Fibroblast of lung (primary cell): Measurements from ENCODE around the gene GUCA2B. TPM values are rescaled to one million over a fixed set of nuclear protein-coding genes. Genes with fewer than 3 reads are reported as not detected.

Experiments
- DNase-seq, 2 donors: peaks; one replicate each; pipeline versions ENCODE4 v3.0.0 to v3.0.0-alpha.2; 2010; ENCODE audit warnings: low read depth in 2 of 2
- H2AFZ ChIP-seq: 2 replicates; pipeline ENCODE4 v1.5.1; 2012; ENCODE audit warnings: low read length, control low read depth, inconsistent platforms
- H3K27ac ChIP-seq: 2 replicates; pipeline ENCODE4 v1.5.1; 2011; ENCODE audit warnings: low read length, control low read depth; ENCODE audit not compliant: insufficient read depth
- H3K27me3 ChIP-seq: 2 replicates; pipeline ENCODE4 v1.5.1; 2011; ENCODE audit warnings: mild to moderate bottlenecking, low read length; ENCODE audit not compliant: control insufficient read depth, insufficient read depth
- H3K36me3 ChIP-seq: 2 replicates; pipeline ENCODE4 v1.5.1; 2011; ENCODE audit warnings: low read length; ENCODE audit not compliant: control insufficient read depth, insufficient read depth
- H3K4me1 ChIP-seq: 2 replicates; pipeline ENCODE4 v1.5.1; 2011; ENCODE audit warnings: low read length; ENCODE audit not compliant: control insufficient read depth, insufficient read depth; ENCODE audit errors: extremely low read depth
- H3K4me2 ChIP-seq: 2 replicates; pipeline ENCODE4 v1.5.1; 2011; ENCODE audit warnings: low read length, control low read depth; ENCODE audit not compliant: insufficient read depth; ENCODE audit errors: extremely low read depth
- H3K4me3 ChIP-seq, 4 experiments: fragments of 200-600 bp in 1 of 4; sonication (generic) in 1 of 4; replicated peaks in 1 of 4; 2 replicates each; pipeline ENCODE4 v1.5.1; 2011 to 2016; ENCODE audit warnings: low read length in 4 of 4, low read depth in 3 of 4, mild to moderate bottlenecking in 3 of 4, control low read depth in 2 of 4, inconsistent platforms in 1 of 4, mixed read lengths in 1 of 4; ENCODE audit not compliant: insufficient read depth in 1 of 4; ENCODE audit errors: control extremely low read depth in 1 of 4
- H3K79me2 ChIP-seq: 2 replicates; pipeline ENCODE4 v1.5.1; 2012; ENCODE audit warnings: mild to moderate bottlenecking, low read length, inconsistent platforms; ENCODE audit not compliant: control insufficient read depth, insufficient read depth
- H3K9ac ChIP-seq: 2 replicates; pipeline ENCODE4 v1.5.1; 2011; ENCODE audit warnings: mild to moderate bottlenecking, low read length, control low read depth; ENCODE audit not compliant: insufficient read depth
- H3K9me3 ChIP-seq: 2 replicates; pipeline ENCODE4 v1.5.1; 2012; ENCODE audit warnings: low read depth, low read length; ENCODE audit not compliant: control insufficient read depth, insufficient read depth
- H4K20me1 ChIP-seq: 2 replicates; pipeline ENCODE4 v1.5.1; 2011; ENCODE audit warnings: low read length; ENCODE audit not compliant: control insufficient read depth, insufficient read depth; ENCODE audit errors: extremely low read depth
- CTCF ChIP-seq, 2 donors: IDR thresholded peaks in 1 of 2; conservative IDR thresholded peaks in 1 of 2; 1 replicate in 1 of 2; 2 replicates in 1 of 2; pipeline ENCODE4 v1.5.1; 2011 to 2012; ENCODE audit warnings: low read length in 2 of 2, control low read depth in 1 of 2, inconsistent platforms in 1 of 2, low read depth in 1 of 2, mild to moderate bottlenecking in 1 of 2
- EZH2 ChIP-seq: IDR thresholded peaks from 2 replicates; pipeline ENCODE4 v1.5.1; 2012; ENCODE audit warnings: low read length, control low read depth, mild to moderate bottlenecking; ENCODE audit errors: missing control alignments
- polyA plus RNA-seq, 2 donors: library from polyadenylated mRNA; depleted of rRNA in 1 of 2; stranded (reverse) in 1 of 2; unstranded in 1 of 2; fragments of >200 nt; gene quantifications; 2 replicates each; pipeline ENCODE4 v1.2.1, GENCODE V29; 2011 to 2012; ENCODE audit warnings: missing spikeins in 1 of 2
- total RNA-seq: library from RNA; depleted of rRNA; stranded (reverse); fragments of >200 nt; gene quantifications from 2 replicates; pipeline ENCODE4 v1.2.1, GENCODE V29; 2014

The GUCA2B gene
- total and polyA plus RNA-seq, 2 donors (not counting 1 experiment from before 2014, with no cell fraction given) = not detected

- Histone ChIP-seq H3K79me2 (no peaks in the 10 kb centered on the region), H3K36me3 (no peaks in the 10 kb centered on the region), H3K27ac (no peak overlapping the region), H3K9ac (no peak overlapping the region), H3K4me3 (no peak overlapping the region), H2AFZ (no peak overlapping the region), H4K20me1 (no peaks in the 10 kb centered on the region), H3K9me3 (no peaks in the 10 kb centered on the region), H3K4me2 (no peak overlapping the region), H3K27me3 (no peaks in the 10 kb centered on the region), H3K4me1 (no peaks in the 10 kb centered on the region)
- TF ChIP-seq EZH2 (no peak), CTCF (conservative IDR thresholded peaks at IDR 0.05 in 1 of 2, IDR thresholded peaks at IDR 0.05 in 1 of 2; ENCODE audit: low read depth in 1 of 2, low read length in 2 of 2) (no peak)
- DNase-seq = no peak
These were observed 25.4 kb upstream of the GUCA2B start for GRCh38 chr1:42127767-42128166.

- Histone ChIP-seq H3K4me2 (no peak overlapping the region), H4K20me1 (no peaks in the 10 kb centered on the region), H3K27ac (no peak overlapping the region), H3K9me3 (no peaks in the 10 kb centered on the region), H3K36me3 (no peaks in the 10 kb centered on the region), H3K79me2 (no peaks in the 10 kb centered on the region), H3K4me1 (no peaks in the 10 kb centered on the region), H3K4me3 (no peak overlapping the region), H3K27me3 (no peaks in the 10 kb centered on the region), H2AFZ (no peak overlapping the region), H3K9ac (no peak overlapping the region)
- no peak for DNase-seq
- TF ChIP-seq EZH2 (no peak), CTCF (conservative IDR thresholded peaks at IDR 0.05 in 1 of 2, IDR thresholded peaks at IDR 0.05 in 1 of 2; ENCODE audit: low read depth in 1 of 2, low read length in 2 of 2) (no peak)
These were observed 24.7 kb upstream of the GUCA2B start for GRCh38 chr1:42128499-42128898.

DNA sequence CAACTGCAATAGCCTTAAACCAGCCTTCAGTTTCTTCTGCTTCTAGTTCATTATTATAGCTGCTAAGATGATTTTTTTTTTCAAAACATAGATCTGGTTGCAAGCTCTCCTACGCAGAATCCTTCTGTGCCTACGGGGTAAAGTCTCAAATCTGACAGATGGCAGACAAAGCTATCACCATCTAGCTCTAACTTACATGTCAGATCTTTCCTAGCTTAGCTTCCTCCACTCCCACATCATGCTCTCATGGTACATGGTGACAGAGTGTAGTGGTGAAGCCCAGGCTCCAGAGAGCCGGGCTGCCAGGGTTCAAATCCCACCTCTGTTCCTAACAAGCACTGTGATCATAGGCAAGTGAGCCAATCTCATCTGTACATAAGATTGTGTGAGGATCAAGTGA, 24.2 kb upstream of the GUCA2B start:
- H2AFZ ChIP-seq = no peak overlapping the region
- no peaks in the 10 kb centered on the region for H3K9me3 ChIP-seq
- H3K4me2 ChIP-seq = no peak overlapping the region
- no peak overlapping the region for H3K9ac ChIP-seq
- H3K36me3 ChIP-seq = no peaks in the 10 kb centered on the region
- H3K4me1 ChIP-seq = no peaks in the 10 kb centered on the region
- no peak overlapping the region for H3K4me3 ChIP-seq
- H3K79me2 ChIP-seq = no peaks in the 10 kb centered on the region
- no peak for DNase-seq
- no peak for TF ChIP-seq CTCF (conservative IDR thresholded peaks at IDR 0.05 in 1 of 2, IDR thresholded peaks at IDR 0.05 in 1 of 2; ENCODE audit: low read depth in 1 of 2, low read length in 2 of 2)
- no peak for TF ChIP-seq EZH2
- no peaks in the 10 kb centered on the region for H4K20me1 ChIP-seq
- H3K27me3 ChIP-seq = no peaks in the 10 kb centered on the region
- H3K27ac ChIP-seq = no peak overlapping the region
